Kidney epithelial cell (primary cell): ENCODE measurements around the gene AMER3. TPM values are rescaled to one million over a fixed set of nuclear protein-coding genes. Genes with fewer than 3 reads are reported as not detected.

Experiments used
- DNase-seq: peaks from one replicate; pipeline ENCODE4 v3.0.0-alpha.2; 2010; ENCODE audit warnings: low read depth
- H3K27me3 ChIP-seq: 2 replicates; pipeline ENCODE4 v1.6.0; 2011; ENCODE audit warnings: low read length; ENCODE audit not compliant: control insufficient read depth, insufficient read depth
- H3K36me3 ChIP-seq: 2 replicates; pipeline ENCODE4 v1.5.1; 2011; ENCODE audit warnings: low read length; ENCODE audit not compliant: control insufficient read depth, insufficient read depth
- H3K4me3 ChIP-seq: 2 replicates; pipeline ENCODE4 v1.5.1; 2011; ENCODE audit warnings: low read depth, mild to moderate bottlenecking, control low read depth, low read length
- CTCF ChIP-seq: IDR thresholded peaks from 2 replicates; pipeline ENCODE4 v1.5.1; 2011; ENCODE audit warnings: mild to moderate bottlenecking, moderate library complexity, low read length, control low read depth, inconsistent platforms; ENCODE audit not compliant: insufficient read depth, poor library complexity, severe bottlenecking
- total RNA-seq: library from RNA; depleted of rRNA; stranded (reverse); fragments of >200 nt; gene quantifications from 2 replicates; pipeline ENCODE4 v1.2.3, GENCODE V29; 2015

Gene AMER3
- total RNA-seq, 1 donor from 2014 or later = not detected

GRCh38 chr2:130749078-130749477 lies 6.3 kb upstream of the AMER3 start:
- H3K27me3 ChIP-seq = no peaks in the 10 kb centered on the region
- TF ChIP-seq CTCF = no peak
- no peak overlapping the region for H3K4me3 ChIP-seq
- H3K36me3 ChIP-seq = no peaks in the 10 kb centered on the region
- DNase-seq = no peak

GRCh38 chr2:130749641-130750040 lies 5.7 kb upstream of the AMER3 start:
- Histone ChIP-seq H3K27me3 (peaks cover under 1% of the 10 kb centered on the region), H3K4me3 (no peak overlapping the region)

GRCh38 chr2:130754811-130755210 lies 529 bp upstream of the AMER3 start:
- Histone ChIP-seq H3K27me3 (peaks cover 26% of the 10 kb centered on the region), H3K36me3 (no peaks in the 10 kb centered on the region), H3K4me3 (no peak overlapping the region)
- TF ChIP-seq CTCF = no peak
- no peak for DNase-seq

More at GRCh38 chr2:130749641-130750040, 5.7 kb upstream of the AMER3 start:
- H3K36me3 ChIP-seq = no peaks in the 10 kb centered on the region
- no peak for TF ChIP-seq CTCF
- no peak for DNase-seq

GRCh38 chr2:130756053-130756873 lies 923 bp downstream of the AMER3 start:
- peaks cover 26% of the 10 kb centered on the region for H3K27me3 ChIP-seq
- H3K36me3 ChIP-seq = no peaks in the 10 kb centered on the region
- peak overlapping the region; percentile 29 for H3K4me3 ChIP-seq
- no peak for TF ChIP-seq CTCF
- DNase-seq = no peak

GRCh38 chr2:130756874-130757668 lies 1.7 kb downstream of the AMER3 start:
- no peak for DNase-seq
- H3K27me3 ChIP-seq = peaks cover 26% of the 10 kb centered on the region
- H3K4me3 ChIP-seq = no peak overlapping the region
- TF ChIP-seq CTCF = no peak
- H3K36me3 ChIP-seq = no peaks in the 10 kb centered on the region
